Mesendoderm (in vitro differentiated cells): ENCODE measurements around the gene PTPRQ.
A peak's percentile ranks its signal among the peaks of the same experiment; 100 is the strongest.

Source experiments
- DNase-seq: peaks from one replicate; pipeline ENCODE4 v3.0.0; 2013
- H2AK5ac ChIP-seq: 2 replicates; pipeline ENCODE4 v1.6.1; 2013; ENCODE audit warnings: low read length, inconsistent platforms
- H2BK120ac ChIP-seq: 2 replicates; pipeline ENCODE4 v1.6.1; 2013; ENCODE audit warnings: low read depth, mild to moderate bottlenecking, low read length, moderate library complexity, mixed read lengths
- H2BK15ac ChIP-seq: replicated peaks from 2 replicates; pipeline ENCODE4 v1.6.1; 2013; ENCODE audit warnings: low read depth, mild to moderate bottlenecking, moderate library complexity
- H2BK5ac ChIP-seq: 2 replicates; pipeline ENCODE4 v1.6.1; 2013; ENCODE audit warnings: low read length, inconsistent platforms
- H3K18ac ChIP-seq: 2 replicates; pipeline ENCODE4 v1.6.1; 2013; ENCODE audit warnings: mild to moderate bottlenecking, low read length, mixed read lengths
- H3K23ac ChIP-seq: one replicate; pipeline ENCODE4 v1.6.1; 2013; ENCODE audit warnings: low read length
- H3K27ac ChIP-seq: 2 replicates; pipeline ENCODE4 v1.5.1; 2013; ENCODE audit warnings: low read depth, mild to moderate bottlenecking, inconsistent platforms, low read length, moderate library complexity
- H3K27me3 ChIP-seq: 2 replicates; pipeline ENCODE4 v1.6.1; 2013; ENCODE audit warnings: low read length, control low read depth, mild to moderate bottlenecking, inconsistent platforms; ENCODE audit not compliant: insufficient read depth, poor library complexity
- H3K36me3 ChIP-seq: 2 replicates; pipeline ENCODE4 v1.6.1; 2013; ENCODE audit warnings: low read length, inconsistent platforms; ENCODE audit not compliant: control insufficient read depth, insufficient read depth
- H3K4ac ChIP-seq: one replicate; pipeline ENCODE4 v1.6.1; 2013; ENCODE audit warnings: low read depth, mild to moderate bottlenecking, low read length, moderate library complexity
- H3K4me1 ChIP-seq: 2 replicates; pipeline ENCODE4 v1.6.1; 2013; ENCODE audit warnings: low read depth, low read length, inconsistent platforms; ENCODE audit not compliant: control insufficient read depth
- H3K4me2 ChIP-seq: 2 replicates; pipeline ENCODE4 v1.6.1; 2013; ENCODE audit warnings: low read length
- H3K4me3 ChIP-seq: 2 replicates; pipeline ENCODE4 v1.5.1; 2013; ENCODE audit warnings: mild to moderate bottlenecking, low read length
- H3K56ac ChIP-seq: one replicate; pipeline ENCODE4 v1.6.1; 2013; ENCODE audit warnings: low read length
- H3K79me1 ChIP-seq: 2 replicates; pipeline ENCODE4 v1.6.1; 2013; ENCODE audit warnings: low read length, inconsistent platforms
- H3K79me2 ChIP-seq: 2 replicates; pipeline ENCODE4 v1.6.1; 2013; ENCODE audit warnings: mild to moderate bottlenecking, low read length; ENCODE audit not compliant: control insufficient read depth, insufficient read depth
- H3K9ac ChIP-seq: 2 replicates; pipeline ENCODE4 v1.6.1; 2013; ENCODE audit warnings: low read length, inconsistent platforms
- H4K5ac ChIP-seq: one replicate; pipeline ENCODE4 v1.6.1; 2013; ENCODE audit warnings: low read length
- H4K8ac ChIP-seq: one replicate; pipeline ENCODE4 v1.6.1; 2013; ENCODE audit warnings: low read depth, mild to moderate bottlenecking, control low read depth, low read length, moderate library complexity
- WGBS: extraction: QIAGEN DNeasy Blood & Tissue Kit; methylation state at CpG from one replicate; pipeline ENCODE4 v1.1.7; 2013; ENCODE audit warnings: low lambda C conversion rate, missing lambda C conversion rate; ENCODE audit not compliant: insufficient coverage; ENCODE audit errors: extremely low coverage; 5-methylcytosine and 5-hydroxymethylcytosine counted together

Gene PTPRQ

DNA sequence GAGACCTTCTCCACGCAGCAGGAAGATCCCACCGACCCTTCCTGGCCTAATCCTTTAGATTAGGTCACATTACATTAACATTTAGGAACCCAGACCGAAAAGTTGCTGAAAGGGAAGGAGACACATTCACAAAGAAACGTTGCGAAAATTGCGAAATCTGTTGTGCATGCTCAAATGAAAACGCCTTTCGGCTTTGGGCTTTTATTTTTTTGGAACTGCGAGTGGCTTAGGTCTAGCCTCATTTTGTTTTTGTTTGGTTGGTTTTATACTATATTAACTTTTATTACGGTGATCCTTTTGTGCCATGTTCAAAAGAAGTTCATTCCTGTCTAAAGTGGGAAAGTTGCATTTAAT is 264.9 kb downstream of the PTPRQ start:
- Histone ChIP-seq H3K9ac (peak overlapping the region; percentile 4), H3K79me2 (no peaks in the 10 kb centered on the region), H3K4ac (no peak overlapping the region), H4K5ac (no peak overlapping the region), H2AK5ac (no peak overlapping the region), H4K8ac (no peak overlapping the region), H3K36me3 (no peaks in the 10 kb centered on the region), H2BK15ac (no peak overlapping the region), H3K4me2 (peak overlapping the region; percentile 28), H2BK5ac (no peak overlapping the region), H3K27ac (no peak overlapping the region), H3K56ac (peak overlapping the region; percentile 59), H3K79me1 (no peaks in the 10 kb centered on the region), H3K4me1 (no peaks in the 10 kb centered on the region), H3K4me3 (no peak overlapping the region), H3K23ac (no peak overlapping the region), H2BK120ac (no peak overlapping the region), H3K27me3 (peaks cover 18% of the 10 kb centered on the region), H3K18ac (no peak overlapping the region)
- peak; percentile 14 for DNase-seq
- no CpG with 5 or more reads among the region's 10 CpGs for WGBS

DNA sequence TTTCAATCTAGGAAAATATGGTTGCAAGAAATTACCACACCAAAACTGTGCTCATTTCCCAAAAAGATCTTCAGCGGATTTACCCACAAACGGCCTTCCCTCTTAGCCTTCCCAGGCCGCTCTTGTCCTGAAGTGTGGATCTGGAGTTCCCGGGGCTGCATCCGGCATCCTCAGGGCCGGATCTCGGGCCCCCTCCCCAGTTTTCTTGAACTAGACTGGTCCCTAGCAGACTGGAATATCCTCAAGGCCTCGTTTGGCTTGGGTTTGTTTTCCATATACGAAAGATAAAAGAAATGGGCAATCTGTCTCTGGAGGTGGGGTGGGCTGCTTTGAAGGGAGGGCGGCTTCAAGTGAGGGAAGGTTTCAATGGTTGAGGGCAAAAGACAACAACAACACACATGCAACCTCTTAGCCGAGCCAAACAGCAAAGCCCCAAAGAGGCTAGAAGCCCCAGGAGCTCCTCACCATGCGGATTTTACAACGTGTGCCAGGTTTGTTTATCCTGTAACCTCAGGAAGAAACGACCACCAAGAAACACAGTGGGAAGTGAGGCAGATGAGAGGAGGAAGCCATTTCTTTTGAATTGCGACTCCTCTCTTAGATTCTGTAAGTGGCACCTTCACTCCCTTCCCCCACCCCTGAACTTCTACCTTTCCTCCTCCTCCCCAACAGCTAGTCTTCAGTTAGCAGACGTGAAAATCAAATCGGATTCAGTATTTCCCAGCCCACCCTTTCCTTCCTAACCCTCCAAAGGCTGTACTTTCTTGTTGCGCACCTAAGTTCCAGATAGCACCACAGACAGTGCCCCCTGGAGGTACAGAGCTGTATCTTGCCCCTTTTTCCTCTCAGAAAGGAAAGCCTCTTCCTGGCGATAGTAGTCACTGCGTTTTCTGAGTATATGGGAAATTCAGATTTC is 266.0 kb downstream of the PTPRQ start:
- WGBS = no CpG with 5 or more reads among the region's 20 CpGs
- Histone ChIP-seq H2BK5ac (no peak overlapping the region), H3K4me3 (no peak overlapping the region), H3K18ac (peak overlapping the region; percentile 60), H3K4me1 (peaks cover 3% of the 10 kb centered on the region), H2BK15ac (no peak overlapping the region), H3K79me1 (no peaks in the 10 kb centered on the region), H3K9ac (no peak overlapping the region), H4K5ac (no peak overlapping the region), H3K56ac (no peak overlapping the region), H2AK5ac (no peak overlapping the region), H4K8ac (no peak overlapping the region), H3K4me2 (peak overlapping the region; percentile 25), H3K27ac (no peak overlapping the region), H3K4ac (no peak overlapping the region), H2BK120ac (no peak overlapping the region), H3K27me3 (peaks cover 18% of the 10 kb centered on the region), H3K79me2 (no peaks in the 10 kb centered on the region), H3K36me3 (no peaks in the 10 kb centered on the region), H3K23ac (no peak overlapping the region)
- DNase-seq = peak; percentile 77

DNA sequence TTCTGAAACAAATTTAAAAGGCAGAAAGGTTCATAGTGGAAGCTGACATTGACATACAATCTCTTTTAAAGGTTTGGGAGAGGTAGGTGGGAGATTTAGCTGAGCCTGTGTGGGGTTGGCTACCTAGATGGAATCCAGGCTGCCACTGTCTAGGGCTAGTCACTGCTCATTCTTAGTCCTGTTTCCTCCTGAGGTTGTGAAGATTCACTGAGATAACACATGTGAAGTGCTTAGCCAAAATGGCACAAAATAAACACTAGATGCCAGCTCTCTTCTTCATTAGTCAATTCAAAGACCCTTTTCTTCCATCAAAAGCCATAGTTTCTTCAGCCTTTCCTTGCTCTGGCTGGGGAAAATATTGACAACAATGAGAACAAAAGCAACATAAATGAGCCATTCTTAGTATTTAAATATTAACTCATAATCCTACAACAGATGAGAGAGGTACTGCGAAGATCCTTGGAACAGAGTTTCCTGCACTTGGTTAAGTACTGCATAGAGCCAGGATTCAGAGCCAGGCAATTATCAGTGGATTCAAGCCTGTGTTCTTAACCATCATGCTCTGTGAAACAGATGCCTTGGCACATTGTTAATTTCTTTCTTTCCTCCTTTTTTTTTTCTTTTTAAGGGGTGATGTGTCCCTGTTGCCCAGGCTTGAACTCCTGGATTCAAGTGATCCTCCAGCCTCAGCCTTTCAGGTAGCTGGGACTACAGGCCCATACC is 266.9 kb downstream of the PTPRQ start:
- Histone ChIP-seq H3K4me2 (no peak overlapping the region), H3K56ac (no peak overlapping the region), H2BK15ac (no peak overlapping the region), H3K36me3 (no peaks in the 10 kb centered on the region), H2AK5ac (no peak overlapping the region), H3K23ac (no peak overlapping the region), H3K27me3 (peaks cover 18% of the 10 kb centered on the region), H4K8ac (no peak overlapping the region), H4K5ac (no peak overlapping the region), H3K27ac (no peak overlapping the region), H3K4me3 (no peak overlapping the region), H3K4ac (no peak overlapping the region), H3K79me1 (no peaks in the 10 kb centered on the region), H3K9ac (no peak overlapping the region), H3K4me1 (peaks cover 4% of the 10 kb centered on the region), H3K79me2 (no peaks in the 10 kb centered on the region), H2BK120ac (no peak overlapping the region), H3K18ac (no peak overlapping the region), H2BK5ac (no peak overlapping the region)
- no peak for DNase-seq
- no CpG with 5 or more reads among the region's 1 CpG for WGBS

GRCh38 chr12:80711866-80712265 is 267.8 kb downstream of the PTPRQ start:
- Histone ChIP-seq H4K5ac (no peak overlapping the region), H4K8ac (no peak overlapping the region), H3K4me3 (no peak overlapping the region), H3K36me3 (no peaks in the 10 kb centered on the region), H3K79me1 (no peaks in the 10 kb centered on the region), H3K56ac (no peak overlapping the region), H3K23ac (no peak overlapping the region), H3K27me3 (peaks cover 12% of the 10 kb centered on the region), H3K4ac (no peak overlapping the region), H2BK15ac (no peak overlapping the region), H2BK5ac (no peak overlapping the region), H3K18ac (no peak overlapping the region), H3K4me1 (peaks cover 5% of the 10 kb centered on the region), H3K9ac (no peak overlapping the region), H2BK120ac (no peak overlapping the region), H3K79me2 (no peaks in the 10 kb centered on the region), H3K4me2 (no peak overlapping the region), H3K27ac (no peak overlapping the region), H2AK5ac (no peak overlapping the region)
- no CpG with 5 or more reads among the region's 1 CpG for WGBS
- DNase-seq = no peak

GRCh38 chr12:80712866-80713265 is 268.8 kb downstream of the PTPRQ start:
- Histone ChIP-seq H3K27me3 (peaks cover 2% of the 10 kb centered on the region), H2AK5ac (no peak overlapping the region), H2BK120ac (no peak overlapping the region), H3K27ac (no peak overlapping the region), H4K5ac (no peak overlapping the region), H3K18ac (no peak overlapping the region), H3K23ac (no peak overlapping the region), H4K8ac (no peak overlapping the region), H3K56ac (no peak overlapping the region), H3K79me2 (no peaks in the 10 kb centered on the region), H2BK15ac (no peak overlapping the region), H3K4me3 (no peak overlapping the region), H3K4ac (no peak overlapping the region), H3K4me1 (peaks cover 5% of the 10 kb centered on the region), H3K9ac (no peak overlapping the region), H3K79me1 (no peaks in the 10 kb centered on the region), H3K4me2 (no peak overlapping the region), H3K36me3 (no peaks in the 10 kb centered on the region), H2BK5ac (no peak overlapping the region)
- no peak for DNase-seq
